Amygdala (tissue), 56 donors: ENCODE measurements around the gene SNRNP40.
A peak's percentile ranks its signal among the peaks of the same experiment; 100 is the strongest.

Experiments
- DNase-seq, 56 donors: peaks; one replicate each; lab custom pipeline; 2025; lab: John Stamatoyannopoulos, UW

SNRNP40 gene

DNA sequence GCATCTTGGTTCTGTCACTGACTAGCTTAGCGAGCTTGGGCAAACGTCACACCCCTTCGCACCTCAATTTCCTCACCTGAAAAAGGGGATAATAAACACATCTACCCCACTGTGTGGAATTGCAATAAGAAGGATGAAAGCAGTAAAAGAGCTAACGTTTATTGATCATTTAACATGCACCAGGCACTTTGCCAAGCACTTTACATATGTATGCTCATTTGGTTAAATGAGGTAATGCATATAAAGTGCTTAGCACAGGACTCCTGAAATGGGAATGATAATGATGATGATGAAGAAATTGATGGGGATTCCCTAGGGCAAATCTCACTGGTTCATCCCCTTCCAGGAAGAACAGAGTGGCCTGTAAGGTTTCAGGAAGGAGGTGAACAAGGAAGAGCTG lies 61.7 kb downstream of the SNRNP40 start:
- no peak for DNase-seq

DNA sequence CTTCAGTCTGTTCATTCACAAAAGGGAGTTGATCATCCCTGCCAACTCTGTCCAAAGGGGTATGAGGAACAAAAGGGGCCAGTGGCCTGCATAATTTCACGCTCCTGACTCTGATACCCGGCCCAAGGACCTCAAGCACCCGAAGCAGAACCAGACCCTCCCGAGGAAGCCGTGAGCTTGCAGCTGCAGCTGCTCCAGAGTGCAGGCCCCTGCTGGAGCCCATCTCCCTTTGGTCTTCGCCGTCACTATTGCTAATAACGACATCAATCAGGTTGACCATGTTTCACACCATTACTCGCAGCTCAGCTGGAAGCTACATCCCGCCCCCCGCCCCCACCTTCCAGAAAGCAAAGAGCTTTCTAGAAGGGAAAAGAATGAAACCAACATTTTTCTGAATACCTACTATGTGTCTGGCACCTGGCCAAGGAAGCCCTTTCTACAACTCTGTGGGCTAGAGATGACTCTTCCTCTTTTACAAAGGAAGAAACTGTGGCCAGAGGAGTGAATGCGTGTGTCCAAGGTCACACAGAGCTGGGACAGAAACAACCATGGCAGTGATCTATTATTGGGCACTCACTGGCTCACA lies 62.4 kb downstream of the SNRNP40 start:
- DNase-seq, result peak in 1 of 56 donors; percentile 45

DNA sequence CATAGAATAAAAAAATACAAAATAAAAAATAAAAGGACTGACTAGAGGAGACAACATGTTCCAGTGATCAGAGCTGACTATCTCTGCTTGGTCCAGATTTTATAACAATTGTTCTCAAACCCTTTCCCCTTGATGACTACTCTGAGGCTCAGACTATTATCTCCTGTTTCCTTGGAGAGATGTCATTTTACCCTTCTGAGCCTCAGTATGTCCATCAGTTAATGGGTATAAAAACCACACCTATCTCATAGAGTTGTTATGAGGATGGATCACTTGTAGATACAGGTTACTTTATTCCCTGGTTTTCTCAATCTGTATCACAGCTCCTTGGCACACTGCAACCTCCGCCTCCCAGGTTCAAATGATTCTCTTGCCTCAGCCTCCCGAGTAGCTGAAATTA lies 63.9 kb downstream of the SNRNP40 start:
- DNase-seq, result no peak

DNA sequence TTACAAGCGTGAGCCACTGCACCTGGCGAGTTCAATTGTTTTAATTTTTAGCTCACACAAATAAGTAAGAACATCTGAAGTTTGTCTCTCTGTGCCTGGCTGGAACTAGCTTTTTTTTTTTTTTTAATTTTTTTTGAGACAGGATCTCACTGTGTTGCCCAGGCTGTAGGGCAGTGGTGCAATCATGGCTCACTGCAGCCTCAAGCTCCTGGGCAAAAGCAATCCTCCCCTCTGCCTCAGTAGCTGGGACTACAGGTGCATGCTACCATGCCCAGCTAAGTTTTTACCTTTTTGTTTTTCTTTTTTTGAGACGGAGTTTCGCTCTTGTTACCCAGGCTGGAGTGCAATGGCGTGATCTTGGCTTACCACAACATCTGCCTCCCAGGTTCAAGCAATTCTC lies 64.8 kb downstream of the SNRNP40 start:
- DNase-seq, result no peak

DNA sequence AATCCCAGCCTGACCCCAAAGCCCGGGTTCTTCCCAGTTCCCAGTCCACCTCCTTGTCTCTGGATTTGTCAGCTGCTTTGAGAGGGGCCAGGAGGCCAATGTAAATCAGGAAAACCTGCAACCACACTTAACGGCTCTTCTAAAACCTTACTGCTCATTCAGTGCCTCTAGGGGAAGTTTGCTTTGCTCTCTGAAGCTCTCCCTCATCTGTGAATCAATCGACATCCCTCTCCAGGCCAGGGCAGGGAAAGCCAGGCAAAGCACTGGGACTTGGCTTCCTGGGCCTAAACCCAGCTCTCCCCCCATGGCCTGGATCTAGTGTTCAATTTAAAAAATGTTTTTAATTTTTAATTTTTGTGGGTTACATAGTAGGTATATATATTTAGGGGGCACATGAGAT lies 66.2 kb downstream of the SNRNP40 start:
- DNase-seq, result no peak

DNA sequence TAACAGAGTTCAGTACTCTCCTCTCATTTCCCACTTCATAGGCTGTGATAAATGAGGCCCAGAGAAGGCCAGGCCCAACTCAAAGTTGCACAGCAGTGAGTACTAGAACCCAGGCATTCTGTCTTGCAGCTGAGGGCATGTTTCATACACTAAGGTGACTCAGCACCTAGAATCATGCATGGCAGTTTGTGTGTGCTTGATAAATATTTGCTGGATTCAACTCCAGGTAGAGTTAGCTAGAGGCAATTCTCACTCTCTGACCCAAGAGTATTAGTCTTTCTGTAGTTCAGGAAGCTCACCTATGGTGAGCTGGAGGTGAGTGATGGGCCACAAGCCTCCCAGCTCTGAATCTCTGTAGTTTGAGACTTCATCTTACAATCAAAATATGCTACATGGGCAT lies 67.6 kb downstream of the SNRNP40 start:
- no peak for DNase-seq

DNA sequence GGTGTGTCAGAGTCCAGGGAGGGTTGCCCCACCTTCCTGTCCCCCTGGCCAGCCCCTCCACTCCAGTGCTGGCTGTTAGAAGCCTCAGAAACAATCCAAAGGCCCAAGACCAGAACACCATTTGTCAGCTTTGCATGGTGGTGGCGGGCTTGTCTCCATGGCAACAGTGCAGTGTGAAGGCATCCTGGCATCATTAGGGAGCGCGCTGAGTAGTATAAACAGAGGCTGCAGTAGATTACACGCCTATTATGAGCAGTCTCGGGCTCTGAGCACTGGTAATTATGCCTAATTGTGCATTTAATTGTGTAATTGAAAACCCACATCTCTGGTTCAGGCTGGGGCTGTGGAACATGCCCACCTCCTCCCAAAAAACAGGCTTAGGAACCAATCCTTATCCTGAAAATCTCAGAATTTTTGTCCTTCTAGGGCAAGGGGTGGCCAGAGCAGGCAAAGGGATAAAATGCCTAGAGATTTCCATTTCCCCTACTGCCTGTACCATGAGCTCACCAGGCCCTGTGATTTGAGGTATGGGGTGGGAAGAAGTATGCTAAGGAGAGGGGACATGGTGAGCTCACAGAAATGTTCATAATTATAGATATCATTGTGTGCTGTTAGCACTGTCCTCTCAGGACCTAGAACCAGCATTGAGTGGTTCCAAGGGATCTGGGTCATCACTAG lies 68.6 kb downstream of the SNRNP40 start:
- DNase-seq, result peak in 37 of 56 donors; percentile 2 to 78 (median 42)

DNA sequence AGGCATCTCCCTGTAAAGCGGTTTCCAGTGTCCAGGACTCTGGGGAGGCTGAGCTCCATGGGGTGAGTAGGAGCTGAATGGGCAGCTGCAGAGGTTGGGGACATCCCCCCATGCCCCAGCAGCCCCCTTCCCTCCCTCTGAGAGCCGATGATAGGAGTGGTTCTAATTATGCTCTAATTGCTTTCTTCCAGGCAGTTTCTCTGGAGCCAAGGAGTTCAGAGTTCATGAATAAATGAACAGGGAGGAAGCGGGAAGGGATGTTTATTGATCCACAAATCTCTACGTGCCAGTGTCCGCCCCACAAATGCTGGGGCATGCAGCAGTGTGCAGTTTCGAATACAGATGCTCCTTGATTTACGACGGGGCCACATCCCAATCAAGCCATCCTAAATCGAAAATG lies 72.5 kb downstream of the SNRNP40 start:
- DNase-seq, result no peak

DNA sequence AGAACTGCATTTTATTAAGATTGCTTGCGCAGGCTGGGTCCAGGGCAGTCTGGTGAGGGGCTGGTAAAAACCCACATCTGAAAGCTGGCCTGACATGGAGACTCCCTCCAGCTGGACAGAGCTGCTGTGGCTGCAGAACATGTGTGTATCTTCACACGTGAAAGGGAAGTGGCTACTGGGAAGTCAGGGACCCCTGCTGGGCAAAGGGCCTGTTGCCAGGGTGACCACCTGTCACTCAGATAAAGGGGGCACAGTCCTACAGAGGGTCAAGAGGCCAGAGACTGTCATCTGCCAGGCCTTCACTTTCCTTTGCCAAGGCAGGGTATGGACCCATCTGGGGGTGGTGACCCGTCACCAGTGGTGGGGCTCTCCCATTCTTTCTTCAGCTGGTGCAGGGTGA lies 74.4 kb downstream of the SNRNP40 start:
- no peak for DNase-seq

DNA sequence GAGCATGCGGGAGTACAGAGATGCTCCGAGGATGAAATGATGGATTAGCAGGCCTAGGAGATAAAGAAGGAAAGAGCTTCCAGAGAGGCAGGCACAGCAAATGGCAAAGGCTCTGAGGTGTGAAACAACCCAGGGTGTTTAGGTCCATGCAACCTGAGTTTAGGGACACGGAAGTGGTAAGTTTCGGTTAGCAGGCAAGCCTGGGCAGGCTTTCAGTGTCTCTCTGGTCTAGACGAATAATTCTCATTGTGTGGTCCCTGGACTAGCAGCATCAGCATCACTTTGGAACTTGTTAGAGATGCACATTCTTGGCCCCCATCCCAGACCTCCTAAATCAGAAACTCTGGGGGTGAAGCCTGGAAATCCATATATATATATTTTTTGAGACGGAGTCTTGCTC lies 75.5 kb downstream of the SNRNP40 start:
- no peak for DNase-seq

DNA sequence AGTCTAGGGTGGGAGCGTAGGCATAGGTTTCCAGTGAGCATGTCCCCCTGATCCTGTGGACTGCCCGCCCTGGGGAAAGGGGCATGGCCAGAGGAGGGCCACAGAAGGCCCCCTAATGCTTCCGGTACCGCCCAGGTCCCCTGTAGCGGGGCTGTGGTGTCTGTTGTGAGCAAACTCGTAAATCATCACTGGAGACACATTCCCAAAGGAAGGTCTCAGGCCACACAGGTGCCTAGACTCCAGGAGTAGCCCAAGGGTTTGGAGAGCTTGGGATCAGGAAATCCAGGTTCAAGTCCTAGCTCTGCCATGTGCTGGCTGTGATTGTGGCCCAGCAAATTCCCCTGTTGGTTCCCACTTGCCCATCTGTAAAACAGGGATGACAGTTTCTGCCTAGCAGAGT lies 77.1 kb downstream of the SNRNP40 start:
- DNase-seq, result no peak

DNA sequence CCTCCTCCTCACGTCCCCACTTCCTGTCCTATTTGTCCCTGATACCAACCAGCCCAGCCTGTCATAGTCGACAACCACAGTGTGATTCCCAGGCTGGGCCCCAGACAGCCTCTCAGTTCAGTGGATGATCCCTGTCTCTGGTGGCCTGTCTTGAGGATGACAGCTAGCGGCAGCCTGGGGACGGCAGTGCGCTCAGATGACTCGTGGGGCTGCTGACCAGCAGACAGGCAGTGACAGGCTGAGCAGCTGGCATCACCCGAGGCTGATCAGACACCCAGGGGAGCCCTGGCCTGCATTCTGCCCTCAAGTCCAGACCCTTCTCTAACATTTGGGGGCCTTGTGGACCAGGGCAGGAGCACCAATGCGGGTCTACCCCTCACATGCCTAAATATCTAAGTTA lies 77.9 kb downstream of the SNRNP40 start:
- peak in 37 of 56 donors; percentile 9 to 91 (median 56) for DNase-seq

DNA sequence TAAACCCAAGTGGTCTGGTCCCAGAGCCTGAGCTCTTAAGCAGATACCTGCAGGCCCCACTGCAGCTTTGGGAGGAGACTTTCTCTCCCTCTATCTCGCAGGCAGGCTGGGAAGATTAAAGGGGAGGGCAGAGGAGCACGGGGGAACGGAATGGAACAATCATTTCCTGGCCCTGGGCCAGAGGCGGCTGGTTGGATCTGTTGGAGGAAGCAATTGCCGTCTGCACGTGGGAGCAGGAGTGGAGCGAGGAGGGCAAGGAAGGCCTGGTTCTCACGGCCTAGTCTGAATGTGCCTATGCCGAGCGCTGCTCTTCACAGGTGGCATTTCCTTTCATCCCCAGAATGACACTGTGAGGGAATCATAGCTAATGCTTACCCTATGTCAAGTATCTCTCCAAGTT lies 80.6 kb downstream of the SNRNP40 start:
- peak in 20 of 56 donors; percentile 4 to 65 (median 41) for DNase-seq

DNA sequence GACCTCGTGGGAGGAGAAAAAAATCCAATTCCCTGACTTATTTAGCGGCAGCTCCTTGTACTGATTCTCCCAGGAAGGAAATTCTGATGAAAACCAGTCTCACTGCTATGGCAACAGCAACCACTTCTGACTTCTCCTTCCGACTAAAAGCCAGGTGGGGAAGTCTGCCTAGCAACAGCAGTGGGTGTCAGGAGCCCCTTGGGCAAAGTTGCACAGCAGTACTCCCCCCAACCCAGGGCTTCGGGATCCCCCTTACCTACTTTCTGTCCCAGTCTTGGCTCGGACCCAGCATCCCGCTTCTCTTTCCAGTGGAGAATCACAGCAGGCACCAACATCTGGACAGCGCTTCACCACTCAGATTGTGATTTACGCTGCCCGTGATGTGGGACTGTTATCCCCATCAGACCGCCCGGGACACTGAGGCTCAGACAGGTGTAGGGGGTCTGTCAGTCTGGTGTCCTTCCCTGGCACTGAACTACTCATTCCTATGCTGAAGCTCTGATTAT lies 81.5 kb downstream of the SNRNP40 start:
- DNase-seq, result peak in 1 of 56 donors; percentile 3

DNA sequence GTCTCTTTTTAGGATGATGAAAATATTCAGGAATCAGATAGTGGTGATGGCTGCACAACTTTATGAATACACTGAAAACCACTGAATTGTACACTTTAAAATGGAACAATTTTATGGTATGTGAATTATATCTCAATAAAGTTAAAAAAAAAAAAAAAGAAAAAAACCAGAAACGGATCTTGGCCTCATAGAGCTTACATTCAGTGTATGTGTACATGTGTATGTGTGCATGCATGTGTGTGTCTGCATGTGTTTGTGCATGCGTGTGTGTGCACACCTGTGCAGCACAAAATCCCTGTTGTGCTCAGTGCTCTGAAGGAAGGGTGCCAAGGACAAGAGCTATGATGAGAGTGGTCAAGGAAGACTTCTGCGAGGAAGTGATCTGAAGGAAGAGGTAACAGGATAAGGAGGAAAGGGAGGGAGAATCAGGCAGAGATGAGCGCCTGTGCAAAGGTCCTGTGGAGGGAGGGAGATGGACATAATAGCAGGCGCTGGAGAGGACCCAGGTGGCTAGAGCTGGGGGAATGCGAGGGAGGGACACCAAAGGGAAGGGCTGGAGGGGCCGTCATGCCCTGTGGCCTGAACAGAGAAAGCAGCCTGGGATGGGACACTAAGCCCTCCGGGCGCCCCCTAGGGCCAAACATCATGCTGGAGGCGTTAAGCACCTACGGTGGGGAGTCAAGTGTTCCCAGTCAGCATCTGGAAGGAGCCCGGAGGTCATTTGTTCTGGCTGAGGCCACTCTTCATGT lies 82.1 kb downstream of the SNRNP40 start:
- no peak for DNase-seq
